B cell (primary cell): ENCODE results near the gene RASGEF1C. TPM values are rescaled to one million over a fixed set of nuclear protein-coding genes. Genes with fewer than 3 reads are reported as not detected.

Experiments
- ATAC-seq: fragments of 200-7000 bp; cut with Tn5 transposase; one replicate; pipeline ENCODE4 v1.10.0; 2021; ENCODE audit warnings: low read depth, mild to moderate bottlenecking, moderate number of reproducible peaks, moderate library complexity
- CTCF ChIA-PET: fragments of 350-600 bp; sonication (Branson Sonifier 250); formaldehyde crosslinking; loops from one replicate; lab custom pipeline; 2021; ENCODE audit warnings: antibody characterized with exemption, inconsistent platforms; lab: Charles Lee
- POLR2A ChIA-PET: fragments of 350-600 bp; sonication (Branson Sonifier 250); formaldehyde crosslinking; loops from one replicate; lab custom pipeline; 2021; ENCODE audit warnings: antibody characterized with exemption; lab: Charles Lee
- DNase-seq: peaks from one replicate; pipeline ENCODE4 v3.0.0; 2013
- H2AFZ ChIP-seq: 2 replicates; pipeline ENCODE4 v1.6.1; 2012; ENCODE audit warnings: mild to moderate bottlenecking, low read depth, low read length; ENCODE audit not compliant: insufficient read depth, poor library complexity, severe bottlenecking
- H3K27ac ChIP-seq, 2 donors: 1 replicate in 1 of 2; 2 replicates in 1 of 2; pipeline ENCODE4 v1.5.1; 2012 to 2013; ENCODE audit warnings: low read length in 2 of 2, mild to moderate bottlenecking in 2 of 2, moderate library complexity in 1 of 2
- H3K27me3 ChIP-seq, 4 experiments: fragments of 200-600 bp in 1 of 4; sonication (generic) in 1 of 4; replicated peaks in 1 of 4; 1 replicate in 2 of 4; 2 replicates in 2 of 4; pipeline versions ENCODE4 v1.6.1 to v1.7.0; 2013 to 2016; ENCODE audit warnings: low read length in 3 of 4, mild to moderate bottlenecking in 2 of 4, mixed read lengths in 1 of 4, moderate library complexity in 1 of 4; ENCODE audit not compliant: insufficient read depth in 4 of 4, control insufficient read depth in 3 of 4; ENCODE audit errors: control extremely low read depth in 1 of 4
- H3K36me3 ChIP-seq, 2 experiments: replicated peaks in 1 of 2; 1 replicate in 1 of 2; 2 replicates in 1 of 2; pipeline versions ENCODE4 v1.6.1 to v1.7.1; 2013; ENCODE audit warnings: low read length in 1 of 2; ENCODE audit not compliant: insufficient read depth in 2 of 2, control insufficient read depth in 1 of 2; ENCODE audit errors: control extremely low read depth in 1 of 2, extremely low read depth in 1 of 2
- H3K4me1 ChIP-seq, 2 donors: fragments of 200-600 bp in 1 of 2; sonication (generic) in 1 of 2; 1 replicate in 1 of 2; 2 replicates in 1 of 2; pipeline versions ENCODE4 v1.5.1 to v1.6.1; 2013 to 2017; ENCODE audit warnings: low read length in 2 of 2; ENCODE audit not compliant: control insufficient read depth in 2 of 2, insufficient read depth in 2 of 2
- H3K4me2 ChIP-seq: replicated peaks from 2 replicates; pipeline ENCODE3; 2012; ENCODE audit warnings: mild to moderate bottlenecking, low read depth, low read length; ENCODE audit not compliant: poor library complexity, severe bottlenecking
- H3K4me3 ChIP-seq, 5 experiments: fragments of 200-600 bp in 1 of 5; sonication (generic) in 1 of 5; 1 replicate in 3 of 5; 2 replicates in 2 of 5; pipeline versions ENCODE4 v1.5.1 to v1.7.0; 2011 to 2016; ENCODE audit warnings: low read length in 4 of 5, mild to moderate bottlenecking in 4 of 5, low read depth in 2 of 5, control low read depth in 1 of 5, moderate library complexity in 1 of 5; ENCODE audit not compliant: insufficient read depth in 1 of 5; ENCODE audit errors: control extremely low read depth in 1 of 5, extremely low read depth in 1 of 5
- H3K79me2 ChIP-seq: fragments of 200-600 bp; sonication (generic); one replicate; pipeline ENCODE4 v1.6.0; 2016; ENCODE audit warnings: low read length; ENCODE audit not compliant: control insufficient read depth, insufficient read depth
- H3K9ac ChIP-seq: fragments of 200-600 bp; sonication (generic); 2 replicates; pipeline ENCODE4 v1.6.1; 2017; ENCODE audit warnings: mild to moderate bottlenecking, low read length, moderate library complexity
- H3K9me3 ChIP-seq, 3 donors: one replicate each; pipeline versions ENCODE4 v1.6.1 to v1.7.1; 2013; ENCODE audit warnings: low read length in 2 of 3; ENCODE audit not compliant: control insufficient read depth in 2 of 3, insufficient read depth in 1 of 3; ENCODE audit errors: control extremely low read depth in 1 of 3
- H4K20me1 ChIP-seq: 2 replicates; pipeline ENCODE4 v1.6.0; 2012; ENCODE audit warnings: mild to moderate bottlenecking, low read length; ENCODE audit not compliant: insufficient read depth, control insufficient read depth, poor library complexity, severe bottlenecking
- H3K27ac Mint-ChIP-seq: one replicate; pipeline ENCODE4 v1.8.0; 2021; ENCODE audit warnings: mixed read lengths
- H3K27me3 Mint-ChIP-seq: one replicate; pipeline ENCODE4 v1.8.0; 2021; ENCODE audit warnings: mixed read lengths
- H3K4me1 Mint-ChIP-seq: one replicate; pipeline ENCODE4 v1.8.0; 2021; ENCODE audit warnings: mixed read lengths
- H3K4me3 Mint-ChIP-seq: one replicate; pipeline ENCODE4 v1.8.0; 2021; ENCODE audit warnings: mixed read lengths
- H3K9me3 Mint-ChIP-seq: one replicate; pipeline ENCODE4 v1.8.0; 2022; ENCODE audit warnings: mixed read lengths; ENCODE audit not compliant: insufficient read depth
- CTCF ChIP-seq: fragments of 200-600 bp; IDR thresholded peaks from one replicate; pipeline ENCODE4 v1.8.0; 2022; ENCODE audit warnings: antibody characterized with exemption, mild to moderate bottlenecking
- EZH2 ChIP-seq: IDR thresholded peaks from 2 replicates; pipeline ENCODE4 v1.6.1; 2012; ENCODE audit warnings: borderline replicate concordance, low read depth, mild to moderate bottlenecking, moderate library complexity, low read length; ENCODE audit not compliant: insufficient read depth, poor library complexity, severe bottlenecking
- WGBS: methylation state at CpG from one replicate; pipeline ENCODE4 v1.1.5; 2013; ENCODE audit warnings: missing lambda C conversion rate; ENCODE audit not compliant: insufficient coverage; 5-methylcytosine and 5-hydroxymethylcytosine counted together
- intact Hi-C: fragments of 100-400 bp; cut with micrococcal nuclease; formaldehyde crosslinking; loops from one replicate; pipeline ENCODE4 v1.10.0; 2022
- polyA plus RNA-seq: library from polyadenylated mRNA; depleted of rRNA; stranded (reverse); fragments of >200 nt; gene quantifications from 2 replicates; pipeline ENCODE4 v1.2.3, GENCODE V29; 2012
- total RNA-seq, 2 donors: library from RNA; stranded (reverse); fragments of 120-200 nt in 1 of 2; gene quantifications; 1 replicate in 1 of 2; 2 replicates in 1 of 2; pipeline versions ENCODE4 v1.2.3 to v1.2.4, GENCODE V29; 2013 to 2022

RASGEF1C gene
- total and polyA plus RNA-seq, 2 donors (not counting 1 experiment from before 2014, with no cell fraction given): not detected

DNA sequence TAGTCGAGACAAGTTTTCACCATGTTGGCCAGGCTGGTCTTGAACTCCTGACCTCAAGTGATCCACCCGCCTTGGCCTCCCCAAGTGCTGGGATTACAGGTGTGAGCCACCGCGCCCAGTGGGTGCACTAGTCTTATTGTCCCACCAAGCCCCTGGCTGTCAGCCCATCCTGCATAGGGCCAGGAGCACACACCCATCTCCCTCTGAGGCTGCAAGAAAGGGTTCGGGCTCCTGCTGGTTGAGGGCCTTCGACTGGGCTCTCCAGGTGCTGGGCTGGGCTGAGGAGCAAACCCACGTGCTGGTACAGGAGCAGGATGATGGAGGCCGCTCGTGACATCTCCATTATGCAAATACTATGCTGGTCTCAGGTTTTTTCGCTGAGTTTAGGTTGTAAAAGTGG is 112.4 kb downstream of the RASGEF1C start:
- TF ChIP-seq CTCF (no peak), EZH2 (no peak)
- H3K36me3 ChIP-seq: no peaks in the 10 kb centered on the region
- H3K79me2 ChIP-seq: no peaks in the 10 kb centered on the region
- Mint-ChIP-seq H3K4me1 (peaks cover 3% of the 10 kb centered on the region), H3K27me3 (peaks cover 16% of the 10 kb centered on the region), H3K4me3 (no peak overlapping the region), H3K9me3 (no peaks in the 10 kb centered on the region), H3K27ac (no peak overlapping the region)
- CTCF ChIA-PET: no interaction called here
- H3K27me3 ChIP-seq: peaks cover 0 to 8% (median 2%) of the 10 kb centered on the region in 4 experiments
- WGBS: 86% methylated on average over 9 of the region's 10 CpGs
- H3K4me3 ChIP-seq: no peak overlapping the region
- no peak overlapping the region for H3K9ac ChIP-seq
- no peak for ATAC-seq
- no peaks in the 10 kb centered on the region for H3K4me1 ChIP-seq
- no peak overlapping the region for H2AFZ ChIP-seq
- POLR2A ChIA-PET: no interaction called here
- intact Hi-C loops: no loop called here
- no peaks in the 10 kb centered on the region for H3K9me3 ChIP-seq
- DNase-seq: no peak
- H3K27ac ChIP-seq: no peak overlapping the region
- H3K4me2 ChIP-seq: no peak overlapping the region
- no peaks in the 10 kb centered on the region for H4K20me1 ChIP-seq

DNA sequence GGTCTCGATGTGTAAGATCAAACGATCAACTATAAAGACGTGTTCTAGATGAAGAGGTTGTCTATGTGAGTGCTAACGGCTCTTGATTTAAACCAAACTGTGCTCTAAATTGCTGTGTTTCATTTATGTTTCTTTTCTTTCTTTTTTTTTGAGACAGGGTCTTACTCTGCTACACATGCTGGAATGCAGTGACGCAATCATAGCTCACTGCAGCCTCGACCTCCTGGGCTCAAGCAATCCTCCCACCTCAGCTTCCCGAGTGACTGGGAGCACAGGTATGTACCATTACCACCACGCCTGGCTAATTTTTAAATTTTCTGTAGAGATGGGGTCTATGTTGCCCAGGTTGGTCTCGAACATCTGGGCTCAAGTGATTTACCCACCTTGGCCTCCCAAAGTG is 113.5 kb downstream of the RASGEF1C start:
- Mint-ChIP-seq H3K9me3 (no peaks in the 10 kb centered on the region), H3K27ac (no peak overlapping the region), H3K4me3 (no peak overlapping the region), H3K27me3 (peaks cover 16% of the 10 kb centered on the region), H3K4me1 (peaks cover 8% of the 10 kb centered on the region)
- 88% methylated on average over 3 of the region's 9 CpGs for WGBS
- Histone ChIP-seq H3K27me3 (peaks cover 0 to 8% (median 3%) of the 10 kb centered on the region in 4 experiments), H3K9ac (no peak overlapping the region), H3K27ac (no peak overlapping the region), H3K4me3 (no peak overlapping the region), H4K20me1 (no peaks in the 10 kb centered on the region), H3K79me2 (no peaks in the 10 kb centered on the region), H3K9me3 (no peaks in the 10 kb centered on the region), H3K4me2 (no peak overlapping the region), H3K36me3 (no peaks in the 10 kb centered on the region), H2AFZ (no peak overlapping the region), H3K4me1 (peaks cover 3 to 7% of the 10 kb centered on the region in 2 donors)
- TF ChIP-seq CTCF (no peak), EZH2 (no peak)
- ChIA-PET CTCF (no interaction called here), POLR2A (no interaction called here)
- no peak for DNase-seq
- intact Hi-C loops: no loop called here
- no peak for ATAC-seq
